Mucosa of descending colon (tissue), 3 donors: ENCODE results near the gene PRKD3. TPM values are rescaled to one million over a fixed set of nuclear protein-coding genes. Genes with fewer than 3 reads are reported as not detected.

Experiments
- ATAC-seq: fragments of 200-7000 bp; cut with Tn5 transposase; one replicate; pipeline ENCODE4 v1.9.1; 2020; ENCODE audit warnings: mild to moderate bottlenecking, moderate library complexity
- DNase-seq, 3 donors: peaks; one replicate each; pipeline ENCODE4 v3.0.0-alpha.2; 2020
- H3K36me3 ChIP-seq: fragments of 200-600 bp; one replicate; pipeline ENCODE4 v1.8.0; 2021; ENCODE audit warnings: low read depth, mild to moderate bottlenecking
- H3K4me1 ChIP-seq: fragments of 200-600 bp; one replicate; pipeline ENCODE4 v1.8.0; 2021; ENCODE audit warnings: low read depth, mild to moderate bottlenecking
- H3K4me3 ChIP-seq: fragments of 200-600 bp; one replicate; pipeline ENCODE4 v1.8.0; 2021; ENCODE audit warnings: mild to moderate bottlenecking
- H3K9me3 ChIP-seq: fragments of 200-600 bp; one replicate; pipeline ENCODE4 v1.8.0; 2021; ENCODE audit warnings: mild to moderate bottlenecking
- CTCF ChIP-seq: fragments of 200-600 bp; IDR thresholded peaks from one replicate; pipeline ENCODE4 v1.8.0; 2022; ENCODE audit warnings: antibody characterized with exemption, mild to moderate bottlenecking
- intact Hi-C, 2 donors: fragments of 100-400 bp; cut with DNase I in 1 of 2; cut with micrococcal nuclease in 1 of 2; formaldehyde crosslinking; loops; one replicate each; pipeline versions ENCODE4 v1.11.0 to v1.11.1; 2022; cut with DNase I, micrococcal nuclease
- long read RNA-seq, 2 donors: library from polyadenylated mRNA; unstranded; transcript quantifications; one replicate each; pipeline ENCODE4 v2.0.0, GENCODE V29; 2019 to 2021
- total RNA-seq, 3 donors: library from RNA; stranded (reverse); fragmentation: NEBNext Ultra II Directional in 2 of 3; extraction: Animal tissue kit (Norgen Biotek cat#: 25700) in 2 of 3; gene quantifications; one replicate each; pipeline versions ENCODE4 v1.2.1 to v1.2.4, GENCODE V29; 2021 to 2023
- donor health status: DM: no; HTN: no; CAD: no; lungs with moderate emphysema.
- donor health status: DM: no; HTN: no; CAD: no.
- donor health status: DM: no; HTN: yes; CAD: no.

PRKD3 gene
- 10 to 100 TPM; 16.0 to 50.1 (median 19.7) TPM for total RNA-seq
- long read RNA-seq, donor 1, full-length matches to known transcripts, result 1 of 13 reads
- long read RNA-seq, donor 1, partial matches to known transcripts, result 5 of 13 reads
- long read RNA-seq, donor 1, other reads (novel, unspliced or antisense), result 7 of 13 reads
- long read RNA-seq, donor 2, result 0 reads

- TF ChIP-seq CTCF, result no peak
- Histone ChIP-seq H3K4me1 (peaks cover 18% of the 10 kb centered on the region), H3K4me3 (peak within 1 kb of the TSS; percentile 75), H3K9me3 (no peaks in the 10 kb centered on the region), H3K36me3 (no peaks in the 10 kb centered on the region)
- intact Hi-C loops, result no loop called here
- ATAC-seq, result peak; percentile 90
- peak; percentile 62 to 86 (median 80) for DNase-seq
Measured at GRCh38 chr2:37324786-37325624, at the start of gene PRKD3. Gene PRKD3 (minus strand): TSS chr2:37324833. CDS start chr2:37316524, 8,309 bp downstream.

GRCh38 chr2:37372000-37372399 lies 47.4 kb upstream of the PRKD3 start:
- Histone ChIP-seq H3K4me1 (no peaks in the 10 kb centered on the region), H3K36me3 (no peaks in the 10 kb centered on the region), H3K9me3 (no peaks in the 10 kb centered on the region), H3K4me3 (no peak overlapping the region)
- intact Hi-C loops, result no loop called here
- peak; percentile 56 for ATAC-seq
- TF ChIP-seq CTCF, result no peak
- no peak for DNase-seq

- no peak for TF ChIP-seq CTCF
- intact Hi-C loops, result no loop called here
- ATAC-seq (no peak), DNase-seq (no peak)
- H3K9me3 ChIP-seq, result no peaks in the 10 kb centered on the region
- H3K4me3 ChIP-seq, result no peak overlapping the region
- H3K36me3 ChIP-seq, result no peaks in the 10 kb centered on the region
- no peaks in the 10 kb centered on the region for H3K4me1 ChIP-seq
Measured at GRCh38 chr2:37370666-37371065, 46.0 kb upstream of the PRKD3 start.

- no peak for DNase-seq
- no peak for TF ChIP-seq CTCF
- H3K9me3 ChIP-seq, result no peaks in the 10 kb centered on the region
- no peak for ATAC-seq
- H3K4me1 ChIP-seq, result no peaks in the 10 kb centered on the region
- H3K4me3 ChIP-seq, result no peak overlapping the region
- H3K36me3 ChIP-seq, result no peaks in the 10 kb centered on the region
- intact Hi-C loops, result no loop called here
Measured at GRCh38 chr2:37367984-37368383, 43.4 kb upstream of the PRKD3 start.

GRCh38 chr2:37367310-37367709 lies 42.7 kb upstream of the PRKD3 start:
- ATAC-seq (no peak), DNase-seq (no peak)
- intact Hi-C loops, result no loop called here
- Histone ChIP-seq H3K4me3 (no peak overlapping the region), H3K9me3 (no peaks in the 10 kb centered on the region), H3K36me3 (no peaks in the 10 kb centered on the region), H3K4me1 (no peaks in the 10 kb centered on the region)
- no peak for TF ChIP-seq CTCF
